Measurements from ENCODE around the gene ATXN7L3. TPM values are rescaled to one million over a fixed set of nuclear protein-coding genes. Genes with fewer than 3 reads are reported as not detected.

Gene ATXN7L3
- total and polyA plus RNA-seq, 9 of the 15 experiments (the other 6 are each of a cell fraction or from before 2014, with no cell fraction given), result 0.62 to 66.1 (median 33.2) TPM

DNA sequence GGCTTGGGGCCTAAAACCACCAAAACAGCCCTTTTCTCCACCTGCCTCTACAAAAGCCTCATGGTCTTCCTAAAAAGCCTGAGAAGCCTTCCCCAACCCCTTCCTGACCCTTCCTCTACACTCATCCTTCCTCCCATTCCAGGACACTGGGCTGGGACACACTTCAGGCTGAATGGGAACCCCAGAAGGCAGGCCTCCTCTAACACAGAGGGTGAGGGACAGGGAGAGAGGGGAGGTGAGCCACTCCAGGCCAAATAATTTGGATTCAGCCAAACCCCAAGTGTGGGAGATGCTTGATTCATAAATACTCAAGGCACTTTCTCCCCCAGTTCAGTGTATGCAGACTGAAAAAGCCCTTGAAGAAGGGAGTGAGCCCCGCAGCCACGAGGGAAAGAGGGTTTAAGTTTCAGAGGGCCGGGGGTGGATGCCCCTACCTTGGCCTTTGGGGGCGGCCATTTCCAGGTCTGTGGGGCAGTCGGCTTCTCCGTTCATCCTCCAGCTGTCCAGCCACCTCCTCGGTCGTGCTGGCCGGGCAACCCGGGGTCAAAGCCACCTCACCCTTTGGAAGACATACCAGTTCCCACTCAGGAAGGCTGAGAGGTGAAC, 18.2 kb upstream of the ATXN7L3 start (continued):
- TF ChIP-seq, protein P1, sequence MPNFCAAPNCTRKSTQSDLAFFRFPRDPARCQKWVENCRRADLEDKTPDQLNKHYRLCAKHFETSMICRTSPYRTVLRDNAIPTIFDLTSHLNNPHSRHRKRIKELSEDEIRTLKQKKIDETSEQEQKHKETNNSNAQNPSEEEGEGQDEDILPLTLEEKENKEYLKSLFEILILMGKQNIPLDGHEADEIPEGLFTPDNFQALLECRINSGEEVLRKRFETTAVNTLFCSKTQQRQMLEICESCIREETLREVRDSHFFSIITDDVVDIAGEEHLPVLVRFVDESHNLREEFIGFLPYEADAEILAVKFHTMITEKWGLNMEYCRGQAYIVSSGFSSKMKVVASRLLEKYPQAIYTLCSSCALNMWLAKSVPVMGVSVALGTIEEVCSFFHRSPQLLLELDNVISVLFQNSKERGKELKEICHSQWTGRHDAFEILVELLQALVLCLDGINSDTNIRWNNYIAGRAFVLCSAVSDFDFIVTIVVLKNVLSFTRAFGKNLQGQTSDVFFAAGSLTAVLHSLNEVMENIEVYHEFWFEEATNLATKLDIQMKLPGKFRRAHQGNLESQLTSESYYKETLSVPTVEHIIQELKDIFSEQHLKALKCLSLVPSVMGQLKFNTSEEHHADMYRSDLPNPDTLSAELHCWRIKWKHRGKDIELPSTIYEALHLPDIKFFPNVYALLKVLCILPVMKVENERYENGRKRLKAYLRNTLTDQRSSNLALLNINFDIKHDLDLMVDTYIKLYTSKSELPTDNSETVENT (CRISPR knock-in tag; IDR thresholded peaks at IDR 0.05), result no peak
- TF ChIP-seq, protein P2, sequence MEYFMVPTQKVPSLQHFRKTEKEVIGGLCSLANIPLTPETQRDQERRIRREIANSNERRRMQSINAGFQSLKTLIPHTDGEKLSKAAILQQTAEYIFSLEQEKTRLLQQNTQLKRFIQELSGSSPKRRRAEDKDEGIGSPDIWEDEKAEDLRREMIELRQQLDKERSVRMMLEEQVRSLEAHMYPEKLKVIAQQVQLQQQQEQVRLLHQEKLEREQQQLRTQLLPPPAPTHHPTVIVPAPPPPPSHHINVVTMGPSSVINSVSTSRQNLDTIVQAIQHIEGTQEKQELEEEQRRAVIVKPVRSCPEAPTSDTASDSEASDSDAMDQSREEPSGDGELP (CRISPR knock-in tag; IDR thresholded peaks at IDR 0.05; ENCODE audit: borderline replicate concordance), result 0 out of 2 replicates have a peak, but pooled peaks have one; percentile 7
- no peak for TF ChIP-seq NUFIP1 (IDR thresholded peaks at IDR 0.05; ENCODE audit: partially characterized antibody)
- TF ChIP-seq NFE2L1 (tag; IDR thresholded peaks at IDR 0.05; ENCODE audit: borderline replicate concordance, low read depth), result no peak
- no peak for TF ChIP-seq CHCHD3 (CRISPR knock-in tag; IDR thresholded peaks at IDR 0.05)
- TF ChIP-seq, protein P3, sequence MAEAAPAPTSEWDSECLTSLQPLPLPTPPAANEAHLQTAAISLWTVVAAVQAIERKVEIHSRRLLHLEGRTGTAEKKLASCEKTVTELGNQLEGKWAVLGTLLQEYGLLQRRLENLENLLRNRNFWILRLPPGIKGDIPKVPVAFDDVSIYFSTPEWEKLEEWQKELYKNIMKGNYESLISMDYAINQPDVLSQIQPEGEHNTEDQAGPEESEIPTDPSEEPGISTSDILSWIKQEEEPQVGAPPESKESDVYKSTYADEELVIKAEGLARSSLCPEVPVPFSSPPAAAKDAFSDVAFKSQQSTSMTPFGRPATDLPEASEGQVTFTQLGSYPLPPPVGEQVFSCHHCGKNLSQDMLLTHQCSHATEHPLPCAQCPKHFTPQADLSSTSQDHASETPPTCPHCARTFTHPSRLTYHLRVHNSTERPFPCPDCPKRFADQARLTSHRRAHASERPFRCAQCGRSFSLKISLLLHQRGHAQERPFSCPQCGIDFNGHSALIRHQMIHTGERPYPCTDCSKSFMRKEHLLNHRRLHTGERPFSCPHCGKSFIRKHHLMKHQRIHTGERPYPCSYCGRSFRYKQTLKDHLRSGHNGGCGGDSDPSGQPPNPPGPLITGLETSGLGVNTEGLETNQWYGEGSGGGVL (CRISPR knock-in tag; IDR thresholded peaks at IDR 0.05), result no peak
- TF ChIP-seq POLR2G (IDR thresholded peaks at IDR 0.05; ENCODE audit: low read depth, low read length), result no peak
- 0 out of 4 replicates have a peak, but pooled peaks of 1 of the 2 experiments have one; percentile 17 for TF ChIP-seq FOXK2 (conservative IDR thresholded peaks at IDR 0.05 in 1 of 2, IDR thresholded peaks at IDR 0.05 in 1 of 2; ENCODE audit: low read depth in 2 of 2)
- TF ChIP-seq EGR1 (conservative IDR thresholded peaks at IDR 0.05), result 0 out of 2 replicates have a peak, but pooled peaks have one; percentile 6
- no peak for TF ChIP-seq MAZ (CRISPR knock-in tag; conservative IDR thresholded peaks at IDR 0.05 in 1 of 2, IDR thresholded peaks at IDR 0.05 in 1 of 2)
- no peak for TF ChIP-seq RBM15 (IDR thresholded peaks at IDR 0.05; ENCODE audit: insufficient read depth, low read length)
- TF ChIP-seq L3MBTL2 (IDR thresholded peaks at IDR 0.05), result no peak
- TF ChIP-seq, protein P4, sequence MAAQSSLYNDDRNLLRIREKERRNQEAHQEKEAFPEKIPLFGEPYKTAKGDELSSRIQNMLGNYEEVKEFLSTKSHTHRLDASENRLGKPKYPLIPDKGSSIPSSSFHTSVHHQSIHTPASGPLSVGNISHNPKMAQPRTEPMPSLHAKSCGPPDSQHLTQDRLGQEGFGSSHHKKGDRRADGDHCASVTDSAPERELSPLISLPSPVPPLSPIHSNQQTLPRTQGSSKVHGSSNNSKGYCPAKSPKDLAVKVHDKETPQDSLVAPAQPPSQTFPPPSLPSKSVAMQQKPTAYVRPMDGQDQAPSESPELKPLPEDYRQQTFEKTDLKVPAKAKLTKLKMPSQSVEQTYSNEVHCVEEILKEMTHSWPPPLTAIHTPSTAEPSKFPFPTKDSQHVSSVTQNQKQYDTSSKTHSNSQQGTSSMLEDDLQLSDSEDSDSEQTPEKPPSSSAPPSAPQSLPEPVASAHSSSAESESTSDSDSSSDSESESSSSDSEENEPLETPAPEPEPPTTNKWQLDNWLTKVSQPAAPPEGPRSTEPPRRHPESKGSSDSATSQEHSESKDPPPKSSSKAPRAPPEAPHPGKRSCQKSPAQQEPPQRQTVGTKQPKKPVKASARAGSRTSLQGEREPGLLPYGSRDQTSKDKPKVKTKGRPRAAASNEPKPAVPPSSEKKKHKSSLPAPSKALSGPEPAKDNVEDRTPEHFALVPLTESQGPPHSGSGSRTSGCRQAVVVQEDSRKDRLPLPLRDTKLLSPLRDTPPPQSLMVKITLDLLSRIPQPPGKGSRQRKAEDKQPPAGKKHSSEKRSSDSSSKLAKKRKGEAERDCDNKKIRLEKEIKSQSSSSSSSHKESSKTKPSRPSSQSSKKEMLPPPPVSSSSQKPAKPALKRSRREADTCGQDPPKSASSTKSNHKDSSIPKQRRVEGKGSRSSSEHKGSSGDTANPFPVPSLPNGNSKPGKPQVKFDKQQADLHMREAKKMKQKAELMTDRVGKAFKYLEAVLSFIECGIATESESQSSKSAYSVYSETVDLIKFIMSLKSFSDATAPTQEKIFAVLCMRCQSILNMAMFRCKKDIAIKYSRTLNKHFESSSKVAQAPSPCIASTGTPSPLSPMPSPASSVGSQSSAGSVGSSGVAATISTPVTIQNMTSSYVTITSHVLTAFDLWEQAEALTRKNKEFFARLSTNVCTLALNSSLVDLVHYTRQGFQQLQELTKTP (IDR thresholded peaks at IDR 0.05; ENCODE audit: low read depth in 1 of 2, partially characterized antibody in 2 of 2), result no peak
- TF ChIP-seq ZNF551 (CRISPR knock-in tag; IDR thresholded peaks at IDR 0.05), result no peak
- TF ChIP-seq TAF9B (IDR thresholded peaks at IDR 0.05; ENCODE audit: partially characterized antibody), result no peak
- no peak for TF ChIP-seq SLC30A9 (CRISPR knock-in tag; IDR thresholded peaks at IDR 0.05)
- no peak for TF ChIP-seq ELF2 (CRISPR knock-in tag; IDR thresholded peaks at IDR 0.05)
- no peak for TF ChIP-seq NFRKB (IDR thresholded peaks at IDR 0.05; ENCODE audit: low read depth)
- TF ChIP-seq NCOA4 (IDR thresholded peaks at IDR 0.05; ENCODE audit: partially characterized antibody), result no peak

Measured in K562 (cell line).